ENCODE measurements around the gene PHF14.

- TF ChIP-seq CTCF (IDR thresholded peaks at IDR 0.05) (no peak), POLR2A (IDR thresholded peaks at IDR 0.05) (no peak)
Observed at GRCh38 chr7:10930551-10930950, 43.1 kb upstream of the PHF14 start.

All from body of pancreas (tissue), 4 donors.